Osteoblast (primary cell): ENCODE measurements around the gene TCIRG1. TPM values are rescaled to one million over a fixed set of nuclear protein-coding genes. Genes with fewer than 3 reads are reported as not detected.

Experiments used
- DNase-seq: peaks from one replicate; pipeline ENCODE4 v3.0.0; 2011; ENCODE audit warnings: low spot score, mixed read lengths; ENCODE audit not compliant: insufficient read length; ENCODE audit errors: missing footprints
- H2AFZ ChIP-seq: 2 replicates; pipeline ENCODE4 v1.6.0; 2011; ENCODE audit warnings: mild to moderate bottlenecking, low read length
- H3K27ac ChIP-seq: 2 replicates; pipeline ENCODE4 v1.5.1; 2011; ENCODE audit warnings: mild to moderate bottlenecking, low read depth, low read length, moderate library complexity
- H3K27me3 ChIP-seq: 2 replicates; pipeline ENCODE4 v1.6.0; 2012; ENCODE audit warnings: mild to moderate bottlenecking, control low read depth, inconsistent platforms, low read length, moderate library complexity; ENCODE audit not compliant: insufficient read depth
- H3K36me3 ChIP-seq: 2 replicates; pipeline ENCODE4 v1.5.1; 2011; ENCODE audit warnings: mild to moderate bottlenecking, low read length, control low read depth, moderate library complexity; ENCODE audit not compliant: insufficient read depth
- H3K4me1 ChIP-seq: 2 replicates; pipeline ENCODE4 v1.5.1; 2011; ENCODE audit warnings: mild to moderate bottlenecking, low read length, control low read depth, moderate library complexity; ENCODE audit not compliant: insufficient read depth
- H3K4me2 ChIP-seq: 2 replicates; pipeline ENCODE4 v1.6.0; 2011; ENCODE audit warnings: mild to moderate bottlenecking, low read length; ENCODE audit not compliant: insufficient read depth
- H3K4me3 ChIP-seq: fragments of 200-600 bp; sonication (generic); 3 replicates; pipeline ENCODE4 v1.5.1; 2012; ENCODE audit warnings: mild to moderate bottlenecking, low read length, inconsistent platforms; ENCODE audit not compliant: insufficient read depth
- H3K79me2 ChIP-seq: 2 replicates; pipeline ENCODE4 v1.6.0; 2012; ENCODE audit warnings: mild to moderate bottlenecking, low read length, control low read depth, inconsistent platforms; ENCODE audit not compliant: insufficient read depth
- H3K9me3 ChIP-seq: 2 replicates; pipeline ENCODE4 v1.5.1; 2011; ENCODE audit warnings: low read depth, low read length, control low read depth
- H4K20me1 ChIP-seq: 2 replicates; pipeline ENCODE4 v1.6.0; 2012; ENCODE audit warnings: mild to moderate bottlenecking, low read length, control low read depth; ENCODE audit not compliant: insufficient read depth
- CTCF ChIP-seq: IDR thresholded peaks from 2 replicates; pipeline ENCODE4 v1.5.1; 2011; ENCODE audit warnings: mild to moderate bottlenecking, low read depth, low read length, moderate library complexity; ENCODE audit errors: extremely low read depth
- total RNA-seq: library from RNA; depleted of rRNA; stranded (reverse); fragments of >200 nt; gene quantifications from 2 replicates; pipeline ENCODE4 v1.2.3, GENCODE V29; 2012

TCIRG1 gene
- total RNA-seq, 1 donor, result 85.4 TPM

- H3K4me1 ChIP-seq, result no peaks in the 10 kb centered on the region
- H3K27me3 ChIP-seq, result no peaks in the 10 kb centered on the region
- no peaks in the 10 kb centered on the region for H3K79me2 ChIP-seq
- DNase-seq, result no peak
- no peak overlapping the region for H3K4me3 ChIP-seq
- no peak for TF ChIP-seq CTCF
- H3K36me3 ChIP-seq, result peaks cover 4% of the 10 kb centered on the region
- no peak overlapping the region for H3K4me2 ChIP-seq
- peaks cover 3% of the 10 kb centered on the region for H4K20me1 ChIP-seq
- H2AFZ ChIP-seq, result no peak overlapping the region
- no peaks in the 10 kb centered on the region for H3K9me3 ChIP-seq
- H3K27ac ChIP-seq, result no peak overlapping the region
Measured at GRCh38 chr11:68077617-68078582, 39.1 kb downstream of the TCIRG1 start.

- no peaks in the 10 kb centered on the region for H3K36me3 ChIP-seq
- no peak for DNase-seq
- H3K4me2 ChIP-seq, result no peak overlapping the region
- no peaks in the 10 kb centered on the region for H3K4me1 ChIP-seq
- no peaks in the 10 kb centered on the region for H3K9me3 ChIP-seq
- no peak overlapping the region for H3K27ac ChIP-seq
- H3K79me2 ChIP-seq, result no peaks in the 10 kb centered on the region
- no peaks in the 10 kb centered on the region for H3K27me3 ChIP-seq
- no peak for TF ChIP-seq CTCF
- no peak overlapping the region for H3K4me3 ChIP-seq
- no peak overlapping the region for H2AFZ ChIP-seq
- H4K20me1 ChIP-seq, result peaks cover 3% of the 10 kb centered on the region
Measured at GRCh38 chr11:68080860-68081259, 42.0 kb downstream of the TCIRG1 start.

GRCh38 chr11:68081691-68082090 lies 42.9 kb downstream of the TCIRG1 start:
- Histone ChIP-seq H4K20me1 (peaks cover 3% of the 10 kb centered on the region), H3K27ac (no peak overlapping the region), H2AFZ (no peak overlapping the region), H3K79me2 (no peaks in the 10 kb centered on the region), H3K9me3 (no peaks in the 10 kb centered on the region), H3K4me2 (no peak overlapping the region), H3K27me3 (no peaks in the 10 kb centered on the region), H3K4me1 (no peaks in the 10 kb centered on the region), H3K4me3 (no peak overlapping the region), H3K36me3 (no peaks in the 10 kb centered on the region)
- DNase-seq, result no peak
- TF ChIP-seq CTCF, result no peak

DNA sequence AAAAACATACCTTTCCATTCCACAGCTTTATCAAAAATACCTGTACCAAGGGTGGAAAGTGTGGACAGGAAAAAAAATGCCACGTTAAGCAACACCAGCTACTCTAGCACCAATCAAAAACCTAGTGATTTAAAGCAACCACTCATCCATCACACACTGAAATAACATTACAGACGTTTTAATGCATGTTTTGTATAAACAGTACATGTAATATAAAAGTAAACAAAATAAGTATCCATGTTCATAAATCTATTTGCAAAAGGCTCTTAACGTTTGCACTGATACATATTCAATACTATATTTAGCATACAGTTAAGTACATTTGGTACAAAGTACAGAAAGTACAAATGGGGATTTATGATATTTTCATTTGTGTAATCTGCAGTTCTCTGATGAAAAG lies 43.7 kb downstream of the TCIRG1 start:
- Histone ChIP-seq H3K4me3 (no peak overlapping the region), H3K4me2 (no peak overlapping the region), H4K20me1 (peaks cover 3% of the 10 kb centered on the region), H3K4me1 (no peaks in the 10 kb centered on the region), H3K27ac (no peak overlapping the region), H3K27me3 (no peaks in the 10 kb centered on the region), H3K36me3 (no peaks in the 10 kb centered on the region), H2AFZ (no peak overlapping the region), H3K9me3 (no peaks in the 10 kb centered on the region), H3K79me2 (no peaks in the 10 kb centered on the region)
- DNase-seq, result no peak
- TF ChIP-seq CTCF, result no peak
